ENCODE data around the gene FBXW8. TPM values are rescaled to one million over a fixed set of nuclear protein-coding genes. Genes with fewer than 3 reads are reported as not detected.

Gene FBXW8
- total RNA-seq, 1 experiment from 2014 or later: 12.1 TPM

- TF ChIP-seq EZH2 (IDR thresholded peaks at IDR 0.05; ENCODE audit: low read length, unreplicated experiment) (no peak), CTCF (conservative IDR thresholded peaks at IDR 0.05; ENCODE audit: low read depth, low read length) (no peak), EZH2phosphoT487 (IDR thresholded peaks at IDR 0.05; ENCODE audit: borderline replicate concordance, low read length) (no peak)
- H3K36me3 ChIP-seq (ENCODE audit: low read depth, low read length): no peaks in the 10 kb centered on the region
- ATAC-seq (no peak), DNase-seq (no peak)
- no peak overlapping the region for H2AFZ ChIP-seq (ENCODE audit: low read length)
- H3K4me2 ChIP-seq (ENCODE audit: low read length): no peak overlapping the region
- no peak overlapping the region for H3K9ac ChIP-seq (ENCODE audit: low read length)
- CTCF ChIA-PET: no interaction called here
- POLR2A ChIA-PET (ENCODE audit: unreplicated experiment): no interaction called here
- no peaks in the 10 kb centered on the region for H3F3A ChIP-seq (ENCODE audit: low read length, unreplicated experiment)
- no peaks in the 10 kb centered on the region for H3K27me3 ChIP-seq (ENCODE audit: low read length)
- no peaks in the 10 kb centered on the region for H3K79me2 ChIP-seq (ENCODE audit: low read length)
- H3K27ac ChIP-seq (ENCODE audit: low read length): no peak overlapping the region
- BruUV-seq (replicated peaks): no TSS peak
- no peaks in the 10 kb centered on the region for H3K9me2 ChIP-seq (replicated peaks; ENCODE audit: low read length)
- no peak overlapping the region for H3K4me3 ChIP-seq (ENCODE audit: low read length)
- no peaks in the 10 kb centered on the region for H3K4me1 ChIP-seq (ENCODE audit: insufficient read depth, low read length)
- H4K20me1 ChIP-seq (ENCODE audit: low read length): no peaks in the 10 kb centered on the region
- intact Hi-C loops (cut with micrococcal nuclease): no loop called here
- H3K9me3 ChIP-seq (ENCODE audit: low read length): no peaks in the 10 kb centered on the region
Measured at GRCh38 chr12:117036547-117036946, 125.8 kb downstream of the FBXW8 start.

- Histone ChIP-seq H3K9ac (ENCODE audit: low read length) (no peak overlapping the region), H4K20me1 (ENCODE audit: low read length) (no peaks in the 10 kb centered on the region), H2AFZ (ENCODE audit: low read length) (no peak overlapping the region), H3K27me3 (ENCODE audit: low read length) (no peaks in the 10 kb centered on the region), H3K79me2 (ENCODE audit: low read length) (no peaks in the 10 kb centered on the region), H3K27ac (ENCODE audit: low read length) (no peak overlapping the region), H3F3A (ENCODE audit: low read length, unreplicated experiment) (no peaks in the 10 kb centered on the region), H3K4me3 (ENCODE audit: low read length) (no peak overlapping the region), H3K9me2 (replicated peaks; ENCODE audit: low read length) (no peaks in the 10 kb centered on the region), H3K4me1 (ENCODE audit: insufficient read depth, low read length) (no peaks in the 10 kb centered on the region), H3K4me2 (ENCODE audit: low read length) (no peak overlapping the region), H3K9me3 (ENCODE audit: low read length) (no peaks in the 10 kb centered on the region), H3K36me3 (ENCODE audit: low read depth, low read length) (no peaks in the 10 kb centered on the region)
- TF ChIP-seq EZH2 (IDR thresholded peaks at IDR 0.05; ENCODE audit: low read length, unreplicated experiment): no peak
- CTCF ChIA-PET: no interaction called here
- no peak for ATAC-seq
- POLR2A ChIA-PET (ENCODE audit: unreplicated experiment): interaction anchor here (0.6 kb wide), 1 partner anchor 195 kb away, joined by 3 read pairs; no protein-coding TSS in a partner anchor
- no TSS peak for BruUV-seq (replicated peaks)
- intact Hi-C loops (cut with micrococcal nuclease): no loop called here
- DNase-seq: no peak
Measured at GRCh38 chr12:117037289-117038022, 126.7 kb downstream of the FBXW8 start.

GRCh38 chr12:117038023-117038680 is 127.4 kb downstream of the FBXW8 start:
- H3K4me2 ChIP-seq (ENCODE audit: low read length): no peak overlapping the region
- no peak for DNase-seq
- no peak for TF ChIP-seq EZH2phosphoT487 (IDR thresholded peaks at IDR 0.05; ENCODE audit: borderline replicate concordance, low read length)
- no peak for TF ChIP-seq EZH2 (IDR thresholded peaks at IDR 0.05; ENCODE audit: low read length, unreplicated experiment)
- TF ChIP-seq CTCF (conservative IDR thresholded peaks at IDR 0.05; ENCODE audit: low read depth, low read length): no peak
- intact Hi-C loops (cut with micrococcal nuclease): no loop called here
- POLR2A ChIA-PET (ENCODE audit: unreplicated experiment): interaction anchor here (0.6 kb wide), 1 partner anchor 194 kb away, joined by 3 read pairs; no protein-coding TSS in a partner anchor
- H3K9me3 ChIP-seq (ENCODE audit: low read length): no peaks in the 10 kb centered on the region
- H3K79me2 ChIP-seq (ENCODE audit: low read length): no peaks in the 10 kb centered on the region
- H4K20me1 ChIP-seq (ENCODE audit: low read length): no peaks in the 10 kb centered on the region
- no peak overlapping the region for H3K27ac ChIP-seq (ENCODE audit: low read length)
- CTCF ChIA-PET: no interaction called here
- H2AFZ ChIP-seq (ENCODE audit: low read length): no peak overlapping the region
- no peaks in the 10 kb centered on the region for H3F3A ChIP-seq (ENCODE audit: low read length, unreplicated experiment)
- no peak overlapping the region for H3K9ac ChIP-seq (ENCODE audit: low read length)
- H3K4me3 ChIP-seq (ENCODE audit: low read length): no peak overlapping the region
- no peaks in the 10 kb centered on the region for H3K36me3 ChIP-seq (ENCODE audit: low read depth, low read length)
- no TSS peak for BruUV-seq (replicated peaks)
- H3K27me3 ChIP-seq (ENCODE audit: low read length): no peaks in the 10 kb centered on the region
- no peak for ATAC-seq
- no peaks in the 10 kb centered on the region for H3K4me1 ChIP-seq (ENCODE audit: insufficient read depth, low read length)
- no peaks in the 10 kb centered on the region for H3K9me2 ChIP-seq (replicated peaks; ENCODE audit: low read length)
